ENCODE measurements around the gene CHAF1A. TPM values are rescaled to one million over a fixed set of nuclear protein-coding genes. Genes with fewer than 3 reads are reported as not detected.

Gene CHAF1A
- total RNA-seq, 4 donors from 2014 or later = 4.9 to 18.6 (median 8.1) TPM

- Histone ChIP-seq H3K27me3 (no peaks in the 10 kb centered on the region), H3K4me3 (no peak overlapping the region), H3K9me3 (no peaks in the 10 kb centered on the region), H3K36me3 (peaks cover 5 to 100% (median 24%) of the 10 kb centered on the region in 3 donors), H3K27ac (no peak overlapping the region), H3K4me1 (peaks cover 0 to 2% (median 0%) of the 10 kb centered on the region in 4 donors)
- 80% methylated on average over 14 to 24 of the region's 24 CpGs for WGBS, 2 donors
- no peak for DNase-seq (ENCODE audit: low spot score in 2 of 2)
- TF ChIP-seq EP300 (IDR thresholded peaks at IDR 0.05) = no peak
Measured at GRCh38 chr19:4449022-4449638, 46.7 kb downstream of the CHAF1A start.

GRCh38 chr19:4449639-4450028, 47.2 kb downstream of the CHAF1A start:
- DNase-seq (ENCODE audit: low spot score in 2 of 2) = no peak
- no peak for TF ChIP-seq EP300 (IDR thresholded peaks at IDR 0.05)
- no peak for TF ChIP-seq CTCF (IDR thresholded peaks at IDR 0.05)
- no peak for TF ChIP-seq POLR2A (IDR thresholded peaks at IDR 0.05)
- Histone ChIP-seq H3K4me1 (peaks cover 0 to 7% (median 2%) of the 10 kb centered on the region in 4 donors), H3K27ac (no peak overlapping the region), H3K27me3 (no peaks in the 10 kb centered on the region), H3K9me3 (no peaks in the 10 kb centered on the region), H3K4me3 (no peak overlapping the region), H3K36me3 (peaks cover 5 to 100% (median 24%) of the 10 kb centered on the region in 3 donors)
- 89 to 94% methylated on average over 9 of the region's 9 CpGs for WGBS, 2 donors

GRCh38 chr19:4452230-4452990, 50.0 kb downstream of the CHAF1A start:
- Histone ChIP-seq H3K36me3 (peaks cover 4 to 76% (median 14%) of the 10 kb centered on the region in 3 donors), H3K4me3 (no peak overlapping the region), H3K4me1 (peaks cover 0 to 32% (median 17%) of the 10 kb centered on the region in 4 donors), H3K27me3 (no peaks in the 10 kb centered on the region), H3K9me3 (no peaks in the 10 kb centered on the region), H3K27ac (no peak overlapping the region)
- TF ChIP-seq POLR2A (IDR thresholded peaks at IDR 0.05) = no peak
- no peak for TF ChIP-seq CTCF (IDR thresholded peaks at IDR 0.05)
- no peak for DNase-seq (ENCODE audit: low spot score in 2 of 2)
- 82 to 83% methylated on average over 23 to 24 of the region's 24 CpGs for WGBS, 2 donors

GRCh38 chr19:4453232-4454179, 51.1 kb downstream of the CHAF1A start:
- H3K36me3 ChIP-seq = peaks cover 4 to 65% (median 10%) of the 10 kb centered on the region in 3 donors
- no peak overlapping the region for H3K27ac ChIP-seq
- no peak for DNase-seq (ENCODE audit: low spot score in 2 of 2)

More at GRCh38 chr19:4453232-4454179, 51.1 kb downstream of the CHAF1A start:
- no peak for TF ChIP-seq POLR2A (IDR thresholded peaks at IDR 0.05)
- TF ChIP-seq EP300 (IDR thresholded peaks at IDR 0.05) = no peak
- no peak for TF ChIP-seq CTCF (IDR thresholded peaks at IDR 0.05)
- WGBS, 2 donors = 63 to 75% methylated on average over 28 of the region's 34 CpGs
- H3K4me1 ChIP-seq = peaks cover 0 to 38% (median 19%) of the 10 kb centered on the region in 4 donors
- H3K9me3 ChIP-seq = no peaks in the 10 kb centered on the region
- H3K4me3 ChIP-seq = no peak overlapping the region
- no peaks in the 10 kb centered on the region for H3K27me3 ChIP-seq

All from tibial nerve (tissue), 4 donors.